Neuron (in vitro differentiated cells): ENCODE measurements around the gene ASF1A.

ENCODE experiments used
- H2AFZ ChIP-seq: one replicate; pipeline ENCODE4 v1.6.1; 2013; ENCODE audit warnings: low read depth, mild to moderate bottlenecking, inconsistent platforms, low read length, moderate library complexity
- H3K27me3 ChIP-seq: one replicate; pipeline ENCODE4 v1.6.1; 2013; ENCODE audit warnings: low read length; ENCODE audit not compliant: insufficient read depth
- H3K36me3 ChIP-seq: one replicate; pipeline ENCODE4 v1.6.1; 2013; ENCODE audit warnings: low read length; ENCODE audit not compliant: insufficient read depth
- H3K4me1 ChIP-seq: one replicate; pipeline ENCODE4 v1.6.1; 2013; ENCODE audit warnings: low read length; ENCODE audit not compliant: insufficient read depth
- H3K4me3 ChIP-seq: 2 replicates; pipeline ENCODE4 v1.5.1; 2013; ENCODE audit warnings: mild to moderate bottlenecking, low read length, moderate library complexity
- H3K9me3 ChIP-seq: one replicate; pipeline ENCODE4 v1.6.1; 2013; ENCODE audit warnings: low read length

The ASF1A gene

DNA sequence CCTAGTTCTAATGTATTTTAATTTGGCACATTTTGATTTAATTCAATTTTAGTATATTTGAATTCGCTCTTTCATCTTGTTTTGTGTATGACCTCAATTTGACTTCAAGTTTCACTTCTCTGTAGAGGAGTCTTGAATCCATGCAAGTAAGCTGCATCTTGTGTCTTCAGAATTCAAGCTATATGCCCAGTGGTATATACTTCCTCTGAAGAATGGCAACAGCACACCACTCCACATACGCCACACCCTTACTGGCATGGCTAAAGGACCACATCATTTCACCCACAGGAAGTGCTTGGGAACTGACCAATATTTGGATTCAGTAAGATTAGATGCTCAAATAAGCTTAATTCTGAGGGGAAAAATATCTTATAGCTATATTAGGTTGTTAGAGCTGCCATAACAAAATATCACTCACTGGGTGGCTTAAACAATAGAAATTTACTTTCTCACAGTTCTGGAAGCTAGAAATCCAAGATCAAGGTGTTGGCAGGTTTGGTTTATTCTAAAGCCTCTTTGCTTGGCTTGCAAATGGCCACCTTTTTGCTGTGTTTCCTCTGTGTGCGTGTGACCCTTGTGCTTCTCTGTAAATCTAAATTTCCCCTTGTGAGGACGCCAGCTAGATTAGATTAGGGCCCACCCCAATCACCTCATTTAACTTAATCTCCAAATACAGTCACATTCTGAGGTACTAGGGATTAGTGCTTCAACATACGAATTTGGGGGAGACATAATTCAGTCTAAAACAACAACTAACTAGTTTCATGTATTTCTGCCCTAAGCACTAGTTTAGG, 2.8 kb upstream of the ASF1A start:
- no peak overlapping the region for H3K4me3 ChIP-seq
- no peaks in the 10 kb centered on the region for H3K9me3 ChIP-seq
- no peak overlapping the region for H2AFZ ChIP-seq
- no peaks in the 10 kb centered on the region for H3K36me3 ChIP-seq
- H3K4me1 ChIP-seq, result peaks cover 21% of the 10 kb centered on the region
- H3K27me3 ChIP-seq, result no peaks in the 10 kb centered on the region

DNA sequence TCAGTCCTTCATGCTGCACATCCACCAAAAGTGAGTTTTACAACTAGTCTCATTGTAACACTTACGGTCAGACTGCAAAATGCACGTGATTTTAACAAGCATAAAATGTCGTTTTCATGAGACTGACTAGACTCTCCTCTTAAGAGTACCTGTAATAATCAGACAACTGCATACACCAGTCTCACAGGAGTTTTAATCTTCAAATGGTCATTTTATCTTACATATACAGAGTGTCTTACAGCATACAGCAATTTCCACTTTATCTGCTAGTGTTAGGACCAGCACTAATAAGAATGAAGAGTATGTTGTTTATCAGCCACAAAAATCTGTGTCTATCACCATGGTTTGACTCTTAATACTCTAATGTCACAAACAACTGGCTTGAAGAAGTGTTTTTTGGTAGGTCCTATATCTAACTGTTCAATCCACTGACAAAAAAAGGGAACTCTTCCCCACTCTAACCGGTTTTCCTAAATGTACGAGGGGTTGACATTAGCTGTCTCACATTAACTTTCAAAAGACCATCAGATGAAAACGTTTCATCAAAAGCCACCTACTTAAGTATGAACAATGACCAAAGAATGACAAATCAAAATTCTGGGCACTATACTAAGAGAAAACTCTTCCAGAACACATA, 1.5 kb upstream of the ASF1A start:
- Histone ChIP-seq H2AFZ (no peak overlapping the region), H3K4me3 (peak overlapping the region; percentile 51), H3K4me1 (peaks cover 29% of the 10 kb centered on the region), H3K27me3 (no peaks in the 10 kb centered on the region), H3K9me3 (no peaks in the 10 kb centered on the region), H3K36me3 (peaks cover 2% of the 10 kb centered on the region)

DNA sequence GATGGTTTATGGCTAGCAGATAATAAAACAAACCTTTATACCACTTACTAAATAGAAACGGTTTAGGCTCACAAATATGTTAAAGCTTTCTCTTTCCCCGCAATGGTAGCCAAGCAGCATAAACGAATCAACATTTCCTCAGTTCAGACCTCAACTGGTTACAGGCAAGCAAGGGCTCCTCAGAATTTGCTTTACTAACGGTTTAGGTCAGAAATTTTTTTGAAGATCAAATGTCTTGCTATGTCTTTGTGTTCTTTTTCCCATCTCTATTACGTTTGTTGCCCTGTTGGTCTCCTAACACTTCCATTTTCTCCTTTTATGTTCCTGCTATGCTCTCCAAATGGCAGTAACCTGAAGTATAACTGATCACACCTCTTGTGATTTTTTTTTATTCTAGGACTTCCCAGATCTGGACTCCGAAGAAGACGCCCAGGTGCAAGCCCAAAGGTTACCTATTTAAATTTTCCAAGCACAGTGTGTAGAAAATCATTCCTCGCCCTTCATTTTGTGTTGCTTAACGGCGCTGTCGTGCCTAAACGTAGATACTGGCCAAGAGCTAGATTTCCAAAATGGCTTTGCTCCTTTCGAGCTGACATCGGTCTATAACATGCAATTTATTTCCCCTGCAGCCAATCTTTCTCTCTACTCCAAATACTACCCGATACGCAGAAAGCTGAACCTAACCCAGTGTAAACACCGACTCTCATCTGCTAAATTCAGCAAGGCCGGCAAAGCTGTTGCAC, 717 bp upstream of the ASF1A start:
- Histone ChIP-seq H3K4me1 (peaks cover 32% of the 10 kb centered on the region), H3K27me3 (no peaks in the 10 kb centered on the region), H3K4me3 (peak overlapping the region; percentile 51), H3K36me3 (peaks cover 7% of the 10 kb centered on the region), H2AFZ (peak overlapping the region; percentile 48), H3K9me3 (no peaks in the 10 kb centered on the region)

DNA sequence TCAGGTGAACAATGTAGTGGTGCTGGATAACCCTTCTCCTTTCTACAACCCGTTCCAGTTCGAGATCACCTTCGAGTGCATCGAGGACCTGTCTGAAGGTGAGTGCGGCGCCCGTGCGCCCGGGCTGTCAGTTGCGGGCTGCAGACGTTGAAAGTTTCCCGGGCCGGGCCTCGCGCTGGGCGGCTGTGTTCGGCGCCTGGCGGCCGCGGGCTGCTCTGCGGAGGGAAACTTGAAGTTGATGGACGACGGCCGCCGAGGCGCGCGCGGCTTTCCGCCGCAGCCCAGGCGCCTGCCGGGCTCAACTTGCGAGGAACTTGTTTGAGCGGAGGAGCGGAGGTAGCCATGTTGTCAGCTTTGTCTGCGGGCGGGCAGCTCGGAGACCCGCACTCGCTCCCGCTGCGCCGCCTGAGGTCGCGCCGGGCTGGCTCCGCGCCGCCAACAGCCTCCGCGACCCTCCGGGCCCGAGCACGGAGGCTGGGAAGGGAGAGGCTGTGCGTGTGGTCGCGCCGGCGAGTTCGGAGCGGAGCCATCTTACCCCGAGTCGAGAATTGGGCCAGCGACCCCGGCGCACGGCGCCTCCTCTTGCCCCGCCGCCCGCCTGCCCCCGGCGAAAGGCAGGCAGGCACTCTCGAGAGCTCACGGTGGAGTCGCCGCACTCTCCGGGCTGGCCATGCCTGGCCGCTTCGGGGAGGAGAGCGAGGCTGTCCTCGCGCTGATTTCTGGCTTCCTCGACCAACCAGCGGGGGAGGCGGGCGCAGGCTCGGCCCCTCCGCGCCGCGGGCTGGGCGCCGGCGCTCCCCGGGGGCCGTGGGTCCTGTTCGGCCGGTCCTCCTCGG, 691 bp downstream of the ASF1A start:
- Histone ChIP-seq H3K4me3 (peak overlapping the region; percentile 88), H3K9me3 (no peaks in the 10 kb centered on the region), H3K27me3 (no peaks in the 10 kb centered on the region), H3K4me1 (peaks cover 31% of the 10 kb centered on the region), H3K36me3 (peaks cover 14% of the 10 kb centered on the region), H2AFZ (peak overlapping the region; percentile 57)

DNA sequence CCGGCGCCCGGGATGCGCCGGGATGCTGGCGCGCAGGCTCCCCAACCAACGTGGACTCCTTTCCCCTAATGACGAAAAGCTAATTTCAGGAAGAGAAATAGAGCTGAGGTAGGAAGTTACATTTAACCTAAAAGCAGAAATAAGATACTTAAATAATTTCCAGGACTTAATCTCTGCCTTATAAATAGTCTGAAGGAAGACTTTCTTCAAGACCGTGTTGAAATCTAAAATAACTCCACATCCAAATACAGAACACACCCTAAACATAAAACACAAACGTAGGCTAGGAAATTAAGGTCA, 1.3 kb downstream of the ASF1A start:
- H3K36me3 ChIP-seq, result peaks cover 16% of the 10 kb centered on the region
- H3K4me1 ChIP-seq, result peaks cover 36% of the 10 kb centered on the region
- H3K9me3 ChIP-seq, result no peaks in the 10 kb centered on the region
- no peaks in the 10 kb centered on the region for H3K27me3 ChIP-seq
- peak overlapping the region; percentile 88 for H3K4me3 ChIP-seq
- no peak overlapping the region for H2AFZ ChIP-seq

DNA sequence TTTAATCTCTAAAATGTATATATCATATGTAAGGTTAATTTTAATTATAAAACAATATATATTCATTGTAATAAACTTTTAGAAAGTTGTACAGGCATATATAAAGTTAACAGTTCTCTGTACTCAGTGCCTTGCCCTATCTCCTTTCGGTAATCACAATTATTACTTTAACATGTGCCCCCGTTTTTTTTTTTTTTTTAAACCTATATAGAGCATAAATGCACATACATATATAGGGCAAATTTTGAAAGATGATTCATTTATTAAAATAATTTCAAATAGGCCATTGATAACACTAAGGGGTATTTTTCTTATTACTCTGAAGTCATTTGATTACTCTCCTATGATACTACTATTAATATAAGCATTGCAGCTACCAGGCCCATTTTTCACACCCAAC, 1.9 kb downstream of the ASF1A start:
- Histone ChIP-seq H3K9me3 (no peaks in the 10 kb centered on the region), H2AFZ (no peak overlapping the region), H3K4me3 (peak overlapping the region; percentile 88), H3K27me3 (no peaks in the 10 kb centered on the region), H3K36me3 (peaks cover 22% of the 10 kb centered on the region), H3K4me1 (peaks cover 39% of the 10 kb centered on the region)

GRCh38 chr6:118896339-118897136, 2.6 kb downstream of the ASF1A start:
- no peaks in the 10 kb centered on the region for H3K27me3 ChIP-seq
- H3K4me1 ChIP-seq, result peaks cover 39% of the 10 kb centered on the region
- H3K9me3 ChIP-seq, result no peaks in the 10 kb centered on the region
- H3K36me3 ChIP-seq, result peaks cover 29% of the 10 kb centered on the region
- peak overlapping the region; percentile 88 for H3K4me3 ChIP-seq
- no peak overlapping the region for H2AFZ ChIP-seq

DNA sequence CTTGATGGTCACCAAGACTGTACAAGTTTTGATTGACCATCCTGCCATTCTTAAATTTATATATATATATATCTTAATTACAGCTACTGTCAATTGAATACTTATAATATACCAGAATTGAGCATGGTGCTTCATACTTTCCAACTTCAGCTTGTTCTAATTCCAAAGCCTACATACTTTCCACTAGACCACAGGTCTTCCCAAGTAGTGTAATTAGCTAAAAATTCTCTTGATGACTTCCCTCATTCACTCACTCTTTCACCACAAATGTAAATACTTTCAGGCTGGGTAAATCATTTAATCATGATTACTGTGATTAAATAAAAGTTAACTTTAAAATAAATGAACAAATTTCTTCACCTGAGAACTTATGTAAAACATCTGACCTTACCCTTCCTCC, 3.4 kb downstream of the ASF1A start:
- Histone ChIP-seq H3K4me3 (no peak overlapping the region), H2AFZ (no peak overlapping the region), H3K36me3 (peaks cover 37% of the 10 kb centered on the region), H3K4me1 (peaks cover 39% of the 10 kb centered on the region), H3K27me3 (no peaks in the 10 kb centered on the region), H3K9me3 (no peaks in the 10 kb centered on the region)

GRCh38 chr6:118899948-118900347, 6.0 kb downstream of the ASF1A start:
- Histone ChIP-seq H3K4me3 (no peak overlapping the region), H3K4me1 (peaks cover 29% of the 10 kb centered on the region), H3K27me3 (no peaks in the 10 kb centered on the region), H2AFZ (no peak overlapping the region), H3K9me3 (no peaks in the 10 kb centered on the region), H3K36me3 (peaks cover 58% of the 10 kb centered on the region)

GRCh38 chr6:118902726-118903125, 8.8 kb downstream of the ASF1A start:
- H3K9me3 ChIP-seq, result no peaks in the 10 kb centered on the region
- H2AFZ ChIP-seq, result no peak overlapping the region
- H3K4me3 ChIP-seq, result no peak overlapping the region
- H3K36me3 ChIP-seq, result peaks cover 83% of the 10 kb centered on the region
- no peaks in the 10 kb centered on the region for H3K27me3 ChIP-seq
- peaks cover 17% of the 10 kb centered on the region for H3K4me1 ChIP-seq

GRCh38 chr6:118903138-118903537, 9.2 kb downstream of the ASF1A start:
- Histone ChIP-seq H2AFZ (no peak overlapping the region), H3K9me3 (no peaks in the 10 kb centered on the region), H3K4me3 (no peak overlapping the region), H3K4me1 (peaks cover 15% of the 10 kb centered on the region), H3K36me3 (peaks cover 84% of the 10 kb centered on the region), H3K27me3 (no peaks in the 10 kb centered on the region)

DNA sequence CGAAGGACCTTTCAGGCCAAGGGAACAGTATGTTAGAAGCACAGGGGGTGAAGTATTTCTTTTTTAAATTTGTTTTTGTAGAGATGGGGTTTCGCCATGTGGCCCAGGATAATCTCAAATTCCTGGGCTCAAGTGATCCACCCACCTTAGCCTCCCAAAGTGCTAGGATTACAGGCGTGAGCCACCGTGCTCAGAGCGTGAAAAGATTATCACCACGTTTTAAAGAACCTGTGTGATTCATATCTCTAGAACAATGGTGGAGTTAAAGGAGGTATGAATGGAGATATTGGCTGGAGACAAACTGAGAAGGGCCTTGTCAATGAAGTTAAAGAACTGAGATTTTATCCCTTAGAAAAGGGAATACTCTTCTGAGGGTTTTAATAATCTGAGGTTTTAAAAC, 9.7 kb downstream of the ASF1A start:
- H3K4me1 ChIP-seq, result peaks cover 15% of the 10 kb centered on the region
- no peaks in the 10 kb centered on the region for H3K9me3 ChIP-seq
- no peak overlapping the region for H2AFZ ChIP-seq
- no peak overlapping the region for H3K4me3 ChIP-seq
- peaks cover 86% of the 10 kb centered on the region for H3K36me3 ChIP-seq
- H3K27me3 ChIP-seq, result no peaks in the 10 kb centered on the region
